ENCODE measurements around the gene NCCRP1.

NCCRP1 gene

DNA sequence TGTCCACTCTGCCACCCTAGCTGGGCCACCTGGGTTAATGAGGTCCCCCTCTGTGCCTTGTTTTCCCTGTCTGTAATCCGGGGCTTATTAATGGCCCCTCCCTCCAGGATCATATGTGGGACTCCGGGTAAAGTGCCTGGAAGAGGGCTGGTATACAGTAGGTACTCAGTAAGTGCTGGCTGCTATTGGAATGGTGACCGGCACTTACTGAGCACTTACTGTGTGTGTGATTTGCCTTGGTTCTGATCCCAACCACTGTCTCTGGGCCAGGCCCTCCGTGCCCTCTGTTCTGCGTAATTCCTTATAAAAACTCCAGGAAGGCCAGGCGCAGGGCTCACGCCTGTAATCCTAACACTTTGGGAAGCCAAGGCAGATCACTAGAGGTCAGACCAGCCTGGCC is 30.9 kb upstream of the NCCRP1 start:
- no peak for DNase-seq

DNA sequence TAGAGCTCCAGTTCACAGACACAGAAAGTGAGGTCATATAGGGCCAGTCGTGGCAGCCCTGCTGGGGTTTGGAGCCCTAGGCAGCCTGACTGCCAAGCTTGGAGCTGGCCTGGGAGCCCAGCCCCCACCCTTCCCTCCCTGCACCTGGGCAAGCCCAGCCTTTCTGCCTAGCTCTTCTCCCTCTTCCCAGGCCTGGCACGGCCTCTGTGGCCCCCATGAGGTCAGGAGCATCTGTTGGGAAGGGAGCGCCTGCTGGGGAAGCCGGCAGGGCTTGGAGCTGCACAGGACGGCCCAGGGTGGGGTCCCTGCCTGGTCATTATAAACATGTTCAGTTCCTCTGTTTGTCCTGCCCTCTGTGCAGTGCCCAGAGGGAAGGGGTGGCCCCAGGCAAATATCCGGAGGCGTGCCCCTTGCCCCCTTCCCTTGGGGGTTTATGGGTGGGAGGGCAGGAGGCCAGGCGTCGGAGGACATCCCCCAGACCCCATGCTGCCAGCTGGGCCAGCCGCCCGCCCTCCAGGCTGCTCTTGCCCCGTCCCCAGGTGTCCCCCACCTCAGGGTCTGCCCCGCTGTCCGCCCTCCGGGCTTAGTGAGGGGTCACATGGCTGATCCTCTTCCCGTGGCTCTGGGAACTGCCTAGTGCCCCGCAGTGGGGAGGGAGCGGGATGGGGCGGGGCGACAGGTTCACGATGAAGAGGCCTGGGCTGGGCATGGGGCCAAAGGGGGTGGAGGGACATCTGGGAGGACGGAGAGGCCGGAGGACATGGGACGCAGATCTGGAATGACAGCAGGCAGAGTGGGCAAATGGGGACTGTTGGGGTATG is 30.0 kb upstream of the NCCRP1 start:
- no peak for DNase-seq

DNA sequence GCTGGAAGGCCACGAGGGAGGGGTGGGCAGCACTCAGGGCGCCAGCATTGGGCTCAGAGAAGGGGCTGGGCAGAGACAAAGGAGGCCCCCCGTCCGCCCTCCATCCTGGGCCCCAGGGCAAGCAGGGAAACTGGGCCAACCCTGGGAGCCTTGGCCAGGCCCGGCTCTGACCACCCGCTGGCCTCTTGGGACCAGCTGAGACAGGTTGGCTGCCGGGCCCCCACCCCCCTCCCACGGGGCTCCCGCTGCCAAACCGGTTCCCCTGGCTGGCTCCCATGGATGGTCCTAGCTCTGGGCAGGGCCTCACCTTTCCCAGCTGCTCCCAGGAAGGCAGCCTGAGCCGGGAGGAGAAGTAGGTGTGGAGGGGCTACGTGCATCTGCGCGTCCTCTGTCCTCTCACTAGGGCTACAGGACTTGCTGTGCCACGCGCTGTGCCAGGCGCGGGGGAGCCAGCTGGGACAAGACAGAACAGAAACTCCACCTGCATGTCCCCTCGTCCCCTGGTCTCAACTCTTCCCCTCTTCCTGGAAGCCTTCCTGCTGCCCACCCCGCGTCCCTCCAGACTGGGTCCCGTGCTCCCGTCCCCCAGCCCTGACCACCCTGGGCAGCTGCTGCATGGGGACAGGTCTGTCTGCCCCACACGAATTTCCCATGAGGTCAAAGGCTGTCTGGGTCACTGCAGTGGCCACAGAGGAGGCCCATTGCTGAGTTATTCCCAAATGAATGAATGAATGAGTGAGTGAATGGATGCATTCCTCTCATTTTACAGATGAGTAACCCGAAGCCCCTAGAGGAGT is 29.1 kb upstream of the NCCRP1 start:
- no peak for DNase-seq

DNA sequence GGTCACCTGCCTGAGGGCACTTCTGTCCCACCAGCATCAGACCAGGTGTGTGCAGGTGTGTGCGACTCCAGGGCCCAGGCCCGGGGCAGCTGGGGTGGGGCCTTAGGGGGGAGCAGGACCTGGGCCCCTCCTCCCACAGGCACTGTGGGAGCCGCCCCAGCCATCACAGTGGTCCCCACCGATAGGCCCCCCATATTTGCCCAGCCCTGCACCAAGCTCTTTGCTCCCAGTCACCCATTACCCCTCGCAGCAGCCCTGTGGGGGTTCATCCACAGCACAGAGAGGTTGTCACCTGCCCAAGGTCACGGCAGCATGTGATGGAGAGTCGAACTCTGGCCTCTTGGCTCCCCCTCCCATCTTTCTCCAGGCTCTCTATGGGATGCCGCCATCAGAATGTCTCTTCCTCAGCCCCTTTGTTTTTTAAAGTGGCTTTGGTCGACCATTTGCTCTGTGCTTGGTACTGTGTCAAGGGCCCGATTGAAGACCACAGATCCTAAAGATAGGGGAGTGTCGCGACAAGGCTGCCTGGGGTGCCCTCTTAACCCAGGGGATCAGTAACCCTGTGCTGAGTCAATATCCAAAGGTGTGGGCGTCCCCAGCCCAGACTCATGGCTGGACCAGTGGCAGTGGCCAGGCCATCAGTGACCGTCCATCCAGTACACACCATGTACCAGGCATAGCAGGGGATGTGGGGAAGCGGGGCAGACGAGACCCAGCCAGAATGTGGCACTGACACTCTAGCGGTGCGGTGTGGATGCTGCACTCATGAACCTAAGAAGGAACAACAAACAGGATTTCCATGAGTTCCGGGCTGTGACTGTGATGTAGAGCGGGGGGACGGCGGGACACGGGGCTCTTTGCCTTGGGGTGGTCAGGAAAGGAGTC is 28.3 kb upstream of the NCCRP1 start:
- DNase-seq: no peak

DNA sequence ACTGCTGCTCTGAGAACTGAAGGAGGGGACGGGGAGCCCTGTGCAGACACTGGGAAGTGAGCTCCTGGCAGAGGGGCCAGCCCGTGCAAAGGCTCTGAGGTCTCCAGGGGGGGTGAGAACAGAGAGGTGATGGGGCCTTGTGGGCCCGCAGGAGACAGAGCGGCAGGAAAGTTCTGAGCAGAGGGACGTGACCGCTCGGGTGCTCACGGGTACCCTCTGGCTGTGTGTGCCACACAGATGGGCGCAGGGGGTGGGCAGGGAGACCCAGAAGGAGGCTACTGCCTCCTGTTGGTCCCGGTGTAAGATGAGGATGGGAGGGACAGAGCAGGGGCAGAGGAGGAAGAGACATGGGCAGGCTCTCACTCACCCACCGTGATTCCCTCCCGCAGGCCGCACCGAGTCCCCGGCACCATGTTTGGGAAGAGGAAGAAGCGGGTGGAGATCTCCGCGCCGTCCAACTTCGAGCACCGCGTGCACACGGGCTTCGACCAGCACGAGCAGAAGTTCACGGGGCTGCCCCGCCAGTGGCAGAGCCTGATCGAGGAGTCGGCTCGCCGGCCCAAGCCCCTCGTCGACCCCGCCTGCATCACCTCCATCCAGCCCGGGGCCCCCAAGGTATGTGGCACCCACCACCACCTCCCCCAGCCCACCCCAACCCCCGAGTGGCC is 27.5 kb upstream of the NCCRP1 start:
- DNase-seq: no peak

DNA sequence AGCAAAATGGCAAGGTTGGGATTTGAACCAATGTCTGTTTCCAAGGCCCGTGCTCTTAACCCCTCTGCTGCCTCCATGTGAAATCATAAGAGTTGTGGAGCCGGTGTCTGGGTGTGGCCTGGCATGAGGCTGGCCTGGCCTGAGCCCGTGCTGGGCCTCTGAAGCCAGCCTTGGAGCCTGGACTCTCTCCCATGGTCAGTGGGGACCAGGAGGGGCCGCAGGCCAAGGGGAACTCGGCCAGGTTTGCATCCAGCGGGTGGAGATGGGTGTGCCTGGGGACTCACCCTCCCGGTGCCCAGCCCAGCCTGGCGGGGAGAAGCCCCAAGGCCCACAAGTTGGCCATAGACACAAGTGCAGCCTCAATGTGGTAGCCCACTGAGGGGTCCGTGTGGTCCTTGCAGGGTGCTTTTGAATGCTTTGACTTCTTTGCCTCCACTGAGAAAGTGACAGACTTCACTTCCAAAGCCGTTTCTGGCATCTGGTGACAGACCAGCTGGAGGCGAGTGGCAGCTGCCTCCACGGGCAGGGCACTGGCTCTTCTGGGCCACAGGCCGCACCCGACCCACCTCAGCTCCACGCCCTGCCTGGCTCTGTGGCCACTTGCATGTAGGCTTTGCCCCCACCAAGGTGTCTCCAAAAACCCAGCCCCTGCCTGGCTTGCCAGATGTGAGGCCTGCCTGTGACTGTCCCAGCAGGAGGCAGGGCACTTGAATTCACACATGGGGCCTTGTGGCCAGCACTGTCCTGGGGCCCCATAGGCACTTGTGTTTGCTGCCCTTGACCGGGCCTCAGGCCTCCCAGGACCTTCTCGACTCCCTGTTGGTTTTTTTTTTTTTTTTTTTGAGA is 26.2 kb upstream of the NCCRP1 start:
- no peak for DNase-seq

DNA sequence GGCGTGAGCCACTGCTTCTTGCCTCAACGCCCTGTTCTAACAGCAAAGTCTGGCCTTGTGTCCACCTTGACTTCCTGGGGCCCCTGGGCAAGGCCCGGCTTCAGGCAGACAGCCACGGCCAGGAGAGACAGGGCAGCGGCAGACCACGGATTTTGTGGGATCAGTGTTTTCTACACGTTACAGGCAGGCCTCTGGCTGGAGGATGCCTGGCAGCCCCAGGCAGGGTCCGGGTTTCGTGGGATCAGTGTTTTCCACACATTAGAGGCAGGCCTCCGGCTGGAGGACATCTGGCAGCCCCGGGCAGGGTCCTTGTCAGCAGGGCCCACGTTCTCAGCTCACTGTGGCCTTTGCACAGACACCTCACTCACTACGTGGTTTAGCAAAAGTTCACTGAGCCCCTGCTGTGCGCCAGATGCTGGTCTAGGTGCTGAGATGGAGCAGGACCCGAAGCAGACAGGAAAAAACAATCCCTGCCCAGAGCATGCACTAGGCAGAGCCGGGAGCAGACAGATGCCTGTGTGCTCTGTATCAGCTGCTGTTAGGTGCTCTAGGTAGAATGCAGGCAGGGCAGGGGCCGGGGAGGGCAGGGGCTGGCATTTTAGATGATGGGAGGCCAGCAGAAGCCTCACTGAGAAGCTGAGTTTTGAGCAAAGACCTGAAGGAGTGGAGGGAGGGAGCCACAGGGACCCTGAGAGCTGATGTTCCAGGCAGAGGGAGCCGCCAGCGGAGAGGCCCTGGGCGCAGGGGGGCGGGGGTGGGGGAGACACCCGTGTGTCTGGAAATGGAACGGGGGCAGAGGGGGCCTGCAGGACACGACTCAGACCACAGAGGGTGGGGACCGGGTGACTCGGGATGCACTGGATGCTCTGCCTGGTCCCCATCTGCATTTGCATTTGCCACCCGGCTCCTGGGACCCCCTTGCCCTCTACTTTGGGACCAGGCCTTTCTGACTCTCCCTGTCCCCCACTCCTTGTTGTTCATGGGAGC is 25.0 kb upstream of the NCCRP1 start:
- no peak for DNase-seq

DNA sequence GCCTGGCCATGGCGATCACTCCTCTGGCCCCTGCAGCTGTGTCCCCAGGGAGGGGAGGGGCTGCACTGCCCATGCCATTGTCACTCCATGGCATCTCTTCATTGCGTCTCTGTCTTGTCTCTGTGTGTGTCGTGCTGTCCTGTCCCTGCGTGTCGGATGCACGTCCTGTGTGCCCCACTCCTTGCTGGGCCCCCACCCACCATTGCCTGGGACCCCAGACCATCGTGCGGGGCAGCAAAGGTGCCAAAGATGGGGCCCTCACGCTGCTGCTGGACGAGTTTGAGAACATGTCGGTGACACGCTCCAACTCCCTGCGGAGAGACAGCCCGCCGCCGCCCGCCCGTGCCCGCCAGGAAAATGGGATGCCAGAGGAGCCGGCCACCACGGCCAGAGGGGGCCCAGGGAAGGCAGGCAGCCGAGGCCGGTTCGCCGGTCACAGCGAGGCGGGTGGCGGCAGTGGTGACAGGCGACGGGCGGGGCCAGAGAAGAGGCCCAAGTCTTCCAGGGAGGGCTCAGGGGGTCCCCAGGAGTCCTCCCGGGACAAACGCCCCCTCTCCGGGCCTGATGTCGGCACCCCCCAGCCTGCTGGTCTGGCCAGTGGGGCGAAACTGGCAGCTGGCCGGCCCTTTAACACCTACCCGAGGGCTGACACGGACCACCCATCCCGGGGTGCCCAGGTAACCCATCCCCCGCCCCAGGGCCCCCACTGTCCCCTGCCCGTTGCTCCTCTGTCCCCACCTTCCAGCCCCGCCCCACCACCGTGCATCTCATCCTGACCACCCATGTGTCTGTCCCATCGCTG is 23.9 kb upstream of the NCCRP1 start:
- no peak for DNase-seq

DNA sequence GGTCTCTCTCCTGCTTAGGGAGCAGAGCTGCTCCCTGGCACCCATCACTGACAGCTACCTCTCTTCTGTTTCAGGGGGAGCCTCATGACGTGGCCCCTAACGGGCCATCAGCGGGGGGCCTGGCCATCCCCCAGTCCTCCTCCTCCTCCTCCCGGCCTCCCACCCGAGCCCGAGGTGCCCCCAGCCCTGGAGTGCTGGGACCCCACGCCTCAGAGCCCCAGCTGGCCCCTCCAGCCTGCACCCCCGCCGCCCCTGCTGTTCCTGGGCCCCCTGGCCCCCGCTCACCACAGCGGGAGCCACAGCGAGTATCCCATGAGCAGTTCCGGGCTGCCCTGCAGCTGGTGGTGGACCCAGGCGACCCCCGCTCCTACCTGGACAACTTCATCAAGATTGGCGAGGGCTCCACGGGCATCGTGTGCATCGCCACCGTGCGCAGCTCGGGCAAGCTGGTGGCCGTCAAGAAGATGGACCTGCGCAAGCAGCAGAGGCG is 23.2 kb upstream of the NCCRP1 start:
- DNase-seq: no peak

DNA sequence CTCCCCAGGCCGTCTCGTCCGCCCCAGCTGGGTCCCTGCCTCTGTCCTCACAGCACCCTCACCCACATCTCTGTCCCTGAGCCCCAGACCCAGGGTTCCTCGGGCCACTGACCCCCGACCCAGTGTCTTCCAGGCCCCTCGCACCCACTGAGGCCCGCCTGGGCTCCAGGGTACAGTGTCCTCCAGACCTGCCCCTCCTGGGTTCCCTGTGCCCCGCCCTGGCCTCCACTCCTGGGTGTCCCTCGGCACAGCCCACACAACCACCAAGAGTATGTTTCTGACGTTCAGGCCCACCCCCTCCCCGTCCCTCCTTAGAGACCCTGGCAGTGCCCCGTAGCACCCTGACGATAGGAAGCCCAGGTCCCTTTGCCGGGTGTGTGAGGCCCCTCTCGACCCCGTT is 22.6 kb upstream of the NCCRP1 start:
- no peak for DNase-seq

DNA sequence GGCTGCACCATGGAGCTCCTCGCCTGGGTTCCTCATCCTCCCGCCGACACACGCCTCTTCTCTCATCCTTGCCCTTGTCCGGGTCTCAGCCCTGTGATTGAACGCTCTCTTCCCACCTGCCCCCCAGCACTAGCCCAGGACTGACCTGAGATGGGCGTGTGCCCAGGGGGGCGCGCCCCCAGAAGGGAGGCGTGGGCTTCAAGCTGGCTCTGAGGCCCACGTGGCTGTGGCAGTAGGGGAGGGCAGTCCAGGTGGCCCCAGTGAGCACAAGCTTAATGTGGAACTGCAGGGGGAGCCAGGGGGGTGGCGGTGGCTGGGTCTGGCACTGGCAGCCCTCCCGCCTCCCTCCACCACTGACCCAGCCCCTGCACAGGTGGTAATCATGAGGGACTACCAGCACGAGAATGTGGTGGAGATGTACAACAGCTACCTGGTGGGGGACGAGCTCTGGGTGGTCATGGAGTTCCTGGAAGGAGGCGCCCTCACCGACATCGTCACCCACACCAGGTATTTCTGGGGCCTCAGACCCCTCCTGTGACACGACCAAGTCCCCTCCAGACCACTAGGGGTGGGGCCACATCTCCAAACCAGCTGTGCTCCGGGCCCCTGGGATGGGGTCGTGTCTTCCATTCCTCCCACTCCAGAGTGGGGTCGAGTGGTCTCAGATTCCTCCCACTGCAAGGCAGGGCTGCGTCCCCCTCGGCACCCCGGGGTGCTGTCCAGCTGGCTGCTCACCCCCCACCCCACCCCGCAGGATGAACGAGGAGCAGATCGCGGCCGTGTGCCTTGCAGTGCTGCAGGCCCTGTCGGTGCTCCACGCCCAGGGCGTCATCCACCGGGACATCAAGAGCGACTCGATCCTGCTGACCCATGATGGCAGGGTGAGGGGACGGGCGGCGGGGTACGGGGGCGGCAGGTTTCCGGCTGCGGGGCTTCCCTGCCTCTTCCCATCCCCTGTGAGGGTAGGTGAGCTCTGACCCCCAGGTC is 21.9 kb upstream of the NCCRP1 start:
- DNase-seq: no peak

DNA sequence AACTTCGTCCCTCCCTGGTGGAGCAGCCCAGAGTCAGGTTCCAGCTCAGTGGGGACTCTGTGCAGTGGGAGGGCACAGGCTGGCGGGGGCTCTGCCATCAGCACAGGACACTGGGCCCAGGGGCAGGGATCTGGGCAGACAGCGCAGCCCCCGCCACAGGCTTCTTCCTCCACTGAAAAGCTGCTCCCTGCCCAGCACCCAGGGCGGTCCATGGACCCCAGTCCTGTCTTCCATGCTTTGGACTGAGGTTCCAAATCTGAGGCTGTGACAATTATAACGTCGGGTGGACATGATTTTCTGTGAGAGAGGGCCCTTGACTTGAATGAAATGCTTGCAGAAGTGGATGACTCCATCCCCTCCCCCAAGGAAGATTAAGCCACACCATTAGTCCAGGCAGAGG is 21.2 kb upstream of the NCCRP1 start:
- DNase-seq: no peak

DNA sequence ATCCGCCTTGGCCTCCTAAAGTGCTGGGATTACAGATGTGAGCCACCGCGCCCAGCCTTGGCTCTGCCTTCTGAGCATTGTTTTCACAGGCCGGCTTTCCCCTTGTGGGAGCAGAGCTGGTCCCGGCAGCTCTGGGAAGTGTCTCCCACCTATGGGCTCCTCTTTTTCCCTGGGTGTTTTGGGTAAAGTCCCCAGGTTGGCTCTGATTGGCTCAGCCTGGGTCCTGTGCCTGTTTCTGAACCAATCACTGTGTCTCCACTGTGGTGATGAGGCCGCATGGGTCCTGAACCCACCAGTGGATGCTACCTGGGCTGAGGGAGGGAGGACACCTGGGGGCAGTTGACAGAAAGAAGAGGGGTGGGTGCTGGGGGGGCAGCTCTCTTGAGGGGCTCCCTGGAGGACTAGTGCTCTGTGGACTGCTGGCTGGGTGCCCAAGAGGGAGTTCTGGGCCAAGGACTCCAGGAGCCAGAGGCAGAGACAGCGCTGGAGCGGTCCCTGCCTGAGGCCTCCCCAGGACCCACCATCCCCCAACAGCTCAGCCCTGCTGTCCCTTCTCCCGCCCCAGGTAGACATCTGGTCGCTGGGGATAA is 19.6 kb upstream of the NCCRP1 start:
- DNase-seq: no peak

DNA sequence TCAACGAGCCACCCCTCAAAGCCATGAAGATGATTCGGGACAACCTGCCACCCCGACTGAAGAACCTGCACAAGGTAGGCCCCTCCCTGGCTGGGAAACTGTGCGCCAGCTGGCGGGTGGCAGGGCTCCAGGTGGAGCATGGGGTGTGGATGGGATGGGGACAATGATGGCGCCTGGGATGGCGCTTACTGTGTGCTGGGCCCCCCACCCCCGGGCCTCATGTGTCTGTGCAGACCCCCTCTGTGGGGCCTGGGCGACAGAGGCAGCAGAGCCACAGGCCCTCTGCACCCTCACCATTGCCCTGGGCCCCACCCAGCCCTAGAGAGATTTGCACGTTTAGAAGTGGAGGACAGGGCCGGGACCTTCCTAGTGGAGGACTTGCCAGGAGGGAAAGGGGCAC is 19.0 kb upstream of the NCCRP1 start:
- no peak for DNase-seq

DNA sequence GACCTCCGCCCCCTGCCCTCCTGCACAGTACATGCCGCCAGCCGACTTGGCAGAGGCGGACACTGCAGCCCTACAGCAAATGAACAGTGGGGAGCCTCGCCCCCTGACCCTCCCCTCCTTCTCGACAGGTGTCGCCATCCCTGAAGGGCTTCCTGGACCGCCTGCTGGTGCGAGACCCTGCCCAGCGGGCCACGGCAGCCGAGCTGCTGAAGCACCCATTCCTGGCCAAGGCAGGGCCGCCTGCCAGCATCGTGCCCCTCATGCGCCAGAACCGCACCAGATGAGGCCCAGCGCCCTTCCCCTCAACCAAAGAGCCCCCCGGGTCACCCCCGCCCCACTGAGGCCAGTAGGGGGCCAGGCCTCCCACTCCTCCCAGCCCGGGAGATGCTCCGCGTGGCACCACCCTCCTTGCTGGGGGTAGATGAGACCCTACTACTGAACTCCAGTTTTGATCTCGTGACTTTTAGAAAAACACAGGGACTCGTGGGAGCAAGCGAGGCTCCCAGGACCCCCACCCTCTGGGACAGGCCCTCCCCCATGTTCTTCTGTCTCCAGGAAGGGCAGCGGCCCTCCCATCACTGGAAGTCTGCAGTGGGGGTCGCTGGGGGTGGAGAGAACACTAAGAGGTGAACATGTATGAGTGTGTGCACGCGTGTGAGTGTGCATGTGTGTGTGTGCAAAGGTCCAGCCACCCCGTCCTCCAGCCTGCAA is 18.3 kb upstream of the NCCRP1 start:
- no peak for DNase-seq

DNA sequence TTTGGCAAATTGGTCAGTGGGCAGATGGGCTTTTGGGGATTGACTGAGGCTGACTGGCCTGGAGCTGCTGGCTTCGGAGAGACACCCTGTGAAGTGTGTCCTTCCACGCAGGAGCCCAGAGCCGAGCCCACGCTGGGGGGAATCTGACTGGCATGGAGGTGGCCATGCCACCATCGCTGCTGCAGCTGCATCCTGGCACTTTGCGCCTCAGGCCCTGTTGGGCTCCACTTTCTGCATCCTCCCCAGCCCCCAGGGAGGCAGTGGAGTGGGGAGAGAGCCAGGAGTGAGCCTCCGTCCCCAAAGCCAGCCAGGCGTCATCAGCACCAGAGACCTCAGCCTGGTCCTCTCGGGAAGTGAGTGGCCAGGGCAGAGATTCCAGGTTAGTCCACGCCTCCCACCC is 17.0 kb upstream of the NCCRP1 start:
- DNase-seq: no peak

DNA sequence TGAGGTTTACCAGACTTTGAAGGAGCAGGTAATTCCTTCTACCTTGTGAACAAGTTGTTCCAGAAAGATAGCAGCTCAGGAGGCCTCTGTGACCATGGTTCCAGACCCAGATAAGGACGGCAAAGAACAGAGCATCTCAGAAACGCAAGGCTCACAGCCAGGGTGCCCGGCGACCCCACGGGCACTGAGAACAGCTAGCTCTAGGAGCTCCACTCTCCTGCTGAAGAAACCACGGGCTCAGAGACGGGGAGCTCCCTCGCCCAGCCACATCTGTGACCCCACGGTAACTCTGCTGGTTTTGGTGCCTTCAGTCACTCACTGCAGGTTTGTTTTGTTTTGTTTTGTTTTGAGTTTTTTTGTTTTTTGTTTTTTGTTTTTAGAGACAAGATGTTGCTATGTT is 16.0 kb upstream of the NCCRP1 start:
- DNase-seq: no peak

Measured in inflammatory macrophage treated with lipopolysaccharide for 1 hour (primary cell).